PC-9 (cell line): ENCODE data around the gene SYT8. TPM values are rescaled to one million over a fixed set of nuclear protein-coding genes. Genes with fewer than 3 reads are reported as not detected.

ENCODE experiments used
- BruUV-seq: library from RNA; stranded (reverse); fragments of 400-500 nt; replicated peaks from 2 replicates; lab custom pipeline; 2021; lab: Mats Ljungman, UMichigan
- CTCF ChIA-PET: fragments of 300-600 bp; sonication (Branson Sonifier 250); formaldehyde crosslinking; loops from one replicate; lab custom pipeline; 2022; ENCODE audit warnings: antibody characterized with exemption; lab: Charles Lee
- POLR2A ChIA-PET: fragments of 300-600 bp; sonication (Branson Sonifier 250); formaldehyde crosslinking; loops from one replicate; lab custom pipeline; 2022; ENCODE audit warnings: antibody characterized with exemption; ENCODE audit not compliant: unreplicated experiment; lab: Charles Lee
- DNase-seq, 2 experiments: peaks; one replicate each; pipeline versions ENCODE4 v3.0.0 to v3.0.0-alpha.2; 2015 to 2022; ENCODE audit warnings: mixed read lengths in 1 of 2
- H2AFZ ChIP-seq: fragments of 200-600 bp; sonication (generic); 2 replicates; pipeline ENCODE4 v1.8.1; 2017; ENCODE audit warnings: antibody characterized with exemption
- H3F3A ChIP-seq: fragments of 200-600 bp; sonication (generic); 2 replicates; pipeline ENCODE4 v1.8.1; 2017; ENCODE audit warnings: antibody characterized with exemption, mild to moderate bottlenecking, low read depth; ENCODE audit not compliant: insufficient read depth
- H3K27ac ChIP-seq: fragments of 200-600 bp; sonication (generic); 2 replicates; pipeline ENCODE4 v1.6.1; 2016; ENCODE audit warnings: mixed run types
- H3K27me3 ChIP-seq: fragments of 200-600 bp; sonication (generic); 2 replicates; pipeline ENCODE4 v1.6.1; 2016; ENCODE audit warnings: low read depth, mixed run types; ENCODE audit not compliant: insufficient read depth
- H3K36me3 ChIP-seq: fragments of 200-600 bp; sonication (generic); 2 replicates; pipeline ENCODE4 v1.6.1; 2016; ENCODE audit warnings: low read depth, mixed run types
- H3K4me1 ChIP-seq: fragments of 200-600 bp; sonication (generic); replicated peaks from 2 replicates; pipeline ENCODE4 v1.6.1; 2016; ENCODE audit warnings: mixed run types; ENCODE audit not compliant: insufficient read depth
- H3K4me2 ChIP-seq: fragments of 200-600 bp; sonication (generic); 2 replicates; pipeline ENCODE4 v1.6.1; 2017; ENCODE audit warnings: mixed run types
- H3K4me3 ChIP-seq: fragments of 200-600 bp; sonication (generic); 2 replicates; pipeline ENCODE4 v1.6.1; 2016; ENCODE audit warnings: mixed run types
- H3K79me2 ChIP-seq: fragments of 200-600 bp; sonication (generic); 2 replicates; pipeline ENCODE4 v1.6.1; 2017; ENCODE audit warnings: low read depth, mixed run types
- H3K9me2 ChIP-seq: fragments of 200-600 bp; sonication (generic); 2 replicates; pipeline ENCODE4 v1.8.1; 2017; ENCODE audit warnings: mild to moderate bottlenecking; ENCODE audit not compliant: insufficient read depth
- H3K9me3 ChIP-seq: fragments of 200-600 bp; sonication (generic); 2 replicates; pipeline ENCODE4 v1.8.1; 2016; ENCODE audit warnings: low read depth; ENCODE audit not compliant: insufficient read depth
- H4K20me1 ChIP-seq: fragments of 200-600 bp; sonication (generic); 2 replicates; pipeline ENCODE4 v1.8.1; 2017; ENCODE audit not compliant: insufficient read depth
- CTCF ChIP-seq: fragments of 200-600 bp; sonication (generic); conservative IDR thresholded peaks from 2 replicates; pipeline ENCODE4 v1.6.1; 2017; ENCODE audit warnings: mixed run types, antibody characterized with exemption, mild to moderate bottlenecking, moderate library complexity
- EZH2 ChIP-seq: fragments of 200-600 bp; sonication (generic); IDR thresholded peaks from 2 replicates; pipeline ENCODE4 v1.8.0; 2017; ENCODE audit warnings: antibody characterized with exemption, low read depth
- intact Hi-C: fragments of 100-400 bp; cut with micrococcal nuclease; formaldehyde crosslinking; loops from one replicate; pipeline ENCODE4 v1.10.0; 2022; ENCODE audit not compliant: unreplicated experiment
- total RNA-seq: library from RNA; stranded (reverse); gene quantifications from 2 replicates; pipeline ENCODE4 v1.2.3, GENCODE V29; 2021

SYT8 gene
- total RNA-seq, 1 experiment from 2014 or later, result 8.9 TPM

GRCh38 chr11:1793081-1793480, 41.7 kb upstream of the SYT8 start:
- ChIA-PET CTCF (no interaction called here), POLR2A (interaction anchor here (0.6 to 0.7 kb wide), 2 partner anchors 16 to 156 kb away, joined by 5 to 36 read pairs; no protein-coding TSS in a partner anchor)
- no peaks in the 10 kb centered on the region for H3F3A ChIP-seq
- BruUV-seq, result no TSS peak
- H2AFZ ChIP-seq, result no peak overlapping the region
- no peaks in the 10 kb centered on the region for H4K20me1 ChIP-seq
- H3K9me2 ChIP-seq, result no peaks in the 10 kb centered on the region
- no peaks in the 10 kb centered on the region for H3K9me3 ChIP-seq
- H3K4me3 ChIP-seq, result no peak overlapping the region
- intact Hi-C loops, result no loop called here
- no peak for TF ChIP-seq CTCF
- no peak for TF ChIP-seq EZH2
- H3K79me2 ChIP-seq, result no peaks in the 10 kb centered on the region
- H3K27me3 ChIP-seq, result no peaks in the 10 kb centered on the region
- H3K36me3 ChIP-seq, result no peaks in the 10 kb centered on the region
- peaks cover 8% of the 10 kb centered on the region; the same call in 1 of the 2 replicates for H3K4me1 ChIP-seq
- no peak overlapping the region for H3K4me2 ChIP-seq
- no peak overlapping the region for H3K27ac ChIP-seq
- no peak for DNase-seq

DNA sequence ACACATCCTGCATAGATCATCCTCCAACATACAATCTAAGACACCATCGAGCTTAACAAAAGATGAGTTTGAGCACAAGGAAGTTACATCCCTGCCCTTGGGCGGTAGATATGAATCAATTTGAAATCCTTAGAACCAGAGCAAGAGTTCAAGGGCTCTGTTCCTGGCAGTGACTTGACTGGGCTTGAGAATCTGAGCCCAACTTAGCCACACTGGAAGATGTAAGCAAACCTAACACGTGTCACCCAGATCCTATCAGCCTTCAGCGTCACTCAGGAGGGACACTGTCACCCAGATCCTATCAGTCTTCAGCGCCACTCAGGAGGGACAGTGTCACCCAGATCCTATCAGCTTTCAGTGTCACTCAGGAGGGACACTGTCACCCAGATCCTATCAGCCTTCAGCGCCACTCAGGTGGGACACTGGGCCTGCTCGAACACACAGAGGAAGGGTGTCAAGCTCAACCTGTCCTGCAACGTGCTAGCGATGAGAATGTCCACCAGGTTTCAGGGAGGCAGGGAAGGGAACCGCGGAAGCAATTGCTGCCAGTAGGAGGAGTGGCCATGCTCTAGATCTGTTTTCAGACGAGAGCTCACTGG, 38.3 kb upstream of the SYT8 start:
- Histone ChIP-seq H3K9me3 (no peaks in the 10 kb centered on the region), H3K9me2 (no peaks in the 10 kb centered on the region), H3K4me3 (no peak overlapping the region), H3F3A (no peaks in the 10 kb centered on the region), H3K36me3 (no peaks in the 10 kb centered on the region), H3K27ac (no peak overlapping the region), H4K20me1 (no peaks in the 10 kb centered on the region), H3K27me3 (no peaks in the 10 kb centered on the region), H3K4me1 (peaks cover 8% of the 10 kb centered on the region; the same call in 1 of the 2 replicates), H2AFZ (no peak overlapping the region), H3K4me2 (peak overlapping the region; percentile 19; the same call in 1 of the 2 replicates), H3K79me2 (no peaks in the 10 kb centered on the region)
- intact Hi-C loops, result loop anchor here (1.0 kb wide), 1 partner anchor 34 kb away; no protein-coding TSS in a partner anchor
- TF ChIP-seq EZH2, result no peak
- peak; percentile 27; the same call in 1 of the 2 replicates for TF ChIP-seq CTCF
- BruUV-seq, result no TSS peak
- CTCF ChIA-PET, result interaction anchor here (0.9 kb wide), 1 partner anchor 37 kb away, joined by 4 read pairs; no protein-coding TSS in a partner anchor
- POLR2A ChIA-PET, result no interaction called here
- DNase-seq, result peak; percentile 34 to 44

DNA sequence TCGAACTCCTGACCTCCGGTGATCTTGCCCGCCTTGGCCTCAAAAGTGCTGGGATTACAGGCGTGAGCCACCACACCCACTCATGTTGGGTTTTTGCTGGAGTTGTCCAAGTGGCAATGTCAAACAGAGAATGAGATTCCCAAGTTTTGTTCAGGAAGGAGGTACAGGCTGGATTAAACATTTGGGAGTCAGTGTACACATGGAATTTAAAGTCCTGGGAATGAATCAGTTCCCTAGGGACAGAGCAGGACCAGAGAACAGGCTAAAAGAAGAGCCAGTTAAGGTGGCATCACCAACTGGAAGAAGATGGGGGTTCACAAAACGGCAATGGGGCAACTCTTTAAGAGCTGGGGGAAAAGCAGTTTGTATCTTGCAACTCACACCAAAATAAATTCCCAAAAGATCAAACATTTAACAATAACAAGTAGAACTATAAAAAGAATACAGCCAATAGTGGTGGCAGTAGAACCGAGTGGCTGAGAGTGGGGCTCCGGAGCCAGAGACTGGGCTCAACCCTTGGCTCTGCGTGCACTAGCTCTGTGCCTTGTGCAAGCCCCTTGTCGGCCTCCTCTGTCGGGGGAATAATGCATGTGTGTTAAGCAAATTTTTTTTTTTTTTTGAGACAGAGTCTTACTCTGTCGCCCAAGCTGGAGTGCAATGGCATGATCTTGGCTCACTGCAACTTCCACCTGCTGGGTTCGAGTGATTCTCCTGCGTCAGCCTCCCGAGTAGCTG, 37.2 kb upstream of the SYT8 start:
- ChIA-PET POLR2A (no interaction called here), CTCF (no interaction called here)
- BruUV-seq, result no TSS peak

More for the DNA sequence above, 37.2 kb upstream of the SYT8 start:
- no peak for TF ChIP-seq CTCF
- no peak for TF ChIP-seq EZH2
- no peaks in the 10 kb centered on the region for H3K9me3 ChIP-seq
- H3K27me3 ChIP-seq, result no peaks in the 10 kb centered on the region
- H3F3A ChIP-seq, result no peaks in the 10 kb centered on the region
- H3K4me2 ChIP-seq, result no peak overlapping the region
- no peaks in the 10 kb centered on the region for H3K36me3 ChIP-seq
- H3K9me2 ChIP-seq, result no peaks in the 10 kb centered on the region
- no peaks in the 10 kb centered on the region for H3K79me2 ChIP-seq
- H4K20me1 ChIP-seq, result no peaks in the 10 kb centered on the region
- no peak overlapping the region for H3K27ac ChIP-seq
- no peak overlapping the region for H2AFZ ChIP-seq
- intact Hi-C loops, result no loop called here
- no peak overlapping the region for H3K4me3 ChIP-seq
- DNase-seq, result no peak
- peaks cover 8% of the 10 kb centered on the region; the same call in 1 of the 2 replicates for H3K4me1 ChIP-seq
